Measurements from ENCODE around the gene RTN3.
"Not testable (repeated sequence)": the region's sequence is repeated elsewhere in the genome, so short reads cannot be mapped to it uniquely, and the experiment has no call there.

Gene RTN3

GRCh38 chr11:63765688-63766241 is 84.5 kb downstream of the RTN3 start:
- H3K9me3 Mint-ChIP-seq, result no peaks in the 10 kb centered on the region
- no peaks in the 10 kb centered on the region for H3K36me3 Mint-ChIP-seq
- H3K4me3 Mint-ChIP-seq, result no peak overlapping the region
- DNase-seq (ENCODE audit: low spot score in 2 of 2) (no peak), ATAC-seq (ENCODE audit: low read depth) (no peak)
- no peaks in the 10 kb centered on the region for H3K27me3 Mint-ChIP-seq
- H3K4me1 Mint-ChIP-seq, result peaks cover 4% of the 10 kb centered on the region
- H3K27ac Mint-ChIP-seq, result no peak overlapping the region

GRCh38 chr11:63766531-63767235 is 85.4 kb downstream of the RTN3 start:
- DNase-seq (ENCODE audit: low spot score in 2 of 2), result no peak
- Mint-ChIP-seq H3K27me3 (peaks cover 2% of the 10 kb centered on the region), H3K36me3 (no peaks in the 10 kb centered on the region), H3K9me3 (no peaks in the 10 kb centered on the region), H3K4me3 (peak overlapping the region; percentile 92), H3K4me1 (peaks cover 4% of the 10 kb centered on the region), H3K27ac (no peak overlapping the region)
- ATAC-seq (ENCODE audit: low read depth), result no peak

- peaks cover 4% of the 10 kb centered on the region for H3K4me1 Mint-ChIP-seq
- ATAC-seq (ENCODE audit: low read depth), result no peak
- no peaks in the 10 kb centered on the region for H3K36me3 Mint-ChIP-seq
- no peaks in the 10 kb centered on the region for H3K9me3 Mint-ChIP-seq
- H3K4me3 Mint-ChIP-seq, result peak overlapping the region; percentile 92
- H3K27me3 Mint-ChIP-seq, result peaks cover 2% of the 10 kb centered on the region
- DNase-seq (ENCODE audit: low spot score in 2 of 2), result no peak
- peak overlapping the region; percentile 72 for H3K27ac Mint-ChIP-seq
Observed at GRCh38 chr11:63767267-63767564, 85.9 kb downstream of the RTN3 start.

GRCh38 chr11:63767565-63768236 is 86.4 kb downstream of the RTN3 start:
- Mint-ChIP-seq H3K9me3 (no peaks in the 10 kb centered on the region), H3K36me3 (no peaks in the 10 kb centered on the region), H3K4me1 (peaks cover 4% of the 10 kb centered on the region), H3K27ac (peak overlapping the region; percentile 72), H3K4me3 (peak overlapping the region; percentile 92), H3K27me3 (peaks cover 2% of the 10 kb centered on the region)
- ATAC-seq (ENCODE audit: low read depth) (peak; percentile 1), DNase-seq (ENCODE audit: low spot score in 2 of 2) (peak; percentile 11 to 37)

GRCh38 chr11:63768237-63769041 is 87.1 kb downstream of the RTN3 start, which contains the start of gene ZFTA:
ZFTA (minus strand) TSS chr11:63768775; CDS start chr11:63768622, 153 bp downstream.
- peak; percentile 71 for ATAC-seq (ENCODE audit: low read depth)
- H3K9me3 Mint-ChIP-seq, result no peaks in the 10 kb centered on the region
- H3K27me3 Mint-ChIP-seq, result peaks cover 2% of the 10 kb centered on the region
- peaks cover 4% of the 10 kb centered on the region for H3K4me1 Mint-ChIP-seq
- peak; percentile 73 to 89 for DNase-seq (ENCODE audit: low spot score in 2 of 2)
- H3K27ac Mint-ChIP-seq, result peak within 1 kb of the TSS; percentile 72
- H3K36me3 Mint-ChIP-seq, result no peaks in the 10 kb centered on the region
- peak within 1 kb of the TSS; percentile 92 for H3K4me3 Mint-ChIP-seq

- DNase-seq (ENCODE audit: low spot score in 2 of 2) (peak; percentile 33 to 61), ATAC-seq (ENCODE audit: low read depth) (peak; percentile 57)
- Mint-ChIP-seq H3K27me3 (peaks cover 2% of the 10 kb centered on the region), H3K27ac (no peak overlapping the region), H3K4me3 (peak overlapping the region; percentile 50), H3K9me3 (no peaks in the 10 kb centered on the region), H3K4me1 (peaks cover 4% of the 10 kb centered on the region), H3K36me3 (no peaks in the 10 kb centered on the region)
Observed at GRCh38 chr11:63769042-63769713, 87.9 kb downstream of the RTN3 start.

GRCh38 chr11:63769714-63770455 is 88.6 kb downstream of the RTN3 start:
- Mint-ChIP-seq H3K27me3 (peaks cover 2% of the 10 kb centered on the region), H3K27ac (no peak overlapping the region)

GRCh38 chr11:63770763-63771162 is 89.5 kb downstream of the RTN3 start:
- H3K9me3 Mint-ChIP-seq, result no peaks in the 10 kb centered on the region
- H3K27ac Mint-ChIP-seq, result no peak overlapping the region
- ATAC-seq (ENCODE audit: low read depth), result no peak
- H3K36me3 Mint-ChIP-seq, result no peaks in the 10 kb centered on the region
- peaks cover 2% of the 10 kb centered on the region for H3K27me3 Mint-ChIP-seq
- DNase-seq (ENCODE audit: low spot score in 2 of 2), result no peak
- no peak overlapping the region for H3K4me3 Mint-ChIP-seq
- H3K4me1 Mint-ChIP-seq, result peaks cover 4% of the 10 kb centered on the region

More at GRCh38 chr11:63769714-63770455, 88.6 kb downstream of the RTN3 start:
- ATAC-seq (ENCODE audit: low read depth) (no peak), DNase-seq (ENCODE audit: low spot score in 2 of 2) (no peak)
- H3K9me3 Mint-ChIP-seq, result no peaks in the 10 kb centered on the region
- H3K36me3 Mint-ChIP-seq, result no peaks in the 10 kb centered on the region
- H3K4me1 Mint-ChIP-seq, result peaks cover 4% of the 10 kb centered on the region
- H3K4me3 Mint-ChIP-seq, result peak overlapping the region; percentile 75

- H3K4me1 Mint-ChIP-seq; DNase-seq (ENCODE audit: low spot score in 2 of 2); H3K4me3 Mint-ChIP-seq; H3K9me3 Mint-ChIP-seq; H3K27ac Mint-ChIP-seq; H3K36me3 Mint-ChIP-seq; H3K27me3 Mint-ChIP-seq; ATAC-seq (ENCODE audit: low read depth): not testable (repeated sequence)
Observed at GRCh38 chr11:63771741-63772318, 90.5 kb downstream of the RTN3 start.

- no peak for ATAC-seq (ENCODE audit: low read depth)
- H3K27me3 Mint-ChIP-seq, result peaks cover 2% of the 10 kb centered on the region
Observed at GRCh38 chr11:63775191-63775590, 93.9 kb downstream of the RTN3 start.

GRCh38 chr11:63779039-63779438 is 97.7 kb downstream of the RTN3 start:
- DNase-seq (ENCODE audit: low spot score in 2 of 2) (no peak), ATAC-seq (ENCODE audit: low read depth) (no peak)
- H3K9me3 Mint-ChIP-seq, result no peaks in the 10 kb centered on the region
- no peaks in the 10 kb centered on the region for H3K36me3 Mint-ChIP-seq
- no peaks in the 10 kb centered on the region for H3K4me1 Mint-ChIP-seq
- no peak overlapping the region for H3K27ac Mint-ChIP-seq
- no peaks in the 10 kb centered on the region for H3K27me3 Mint-ChIP-seq
- no peak overlapping the region for H3K4me3 Mint-ChIP-seq

More at GRCh38 chr11:63775191-63775590, 93.9 kb downstream of the RTN3 start:
- Mint-ChIP-seq H3K27ac (no peak overlapping the region), H3K4me3 (no peak overlapping the region), H3K4me1 (no peaks in the 10 kb centered on the region), H3K36me3 (no peaks in the 10 kb centered on the region), H3K9me3 (no peaks in the 10 kb centered on the region)
- no peak for DNase-seq (ENCODE audit: low spot score in 2 of 2)

GRCh38 chr11:63782749-63783148 is 101.4 kb downstream of the RTN3 start:
- H3K27me3 Mint-ChIP-seq, result peaks cover 4% of the 10 kb centered on the region
- DNase-seq (ENCODE audit: low spot score in 2 of 2) (no peak), ATAC-seq (ENCODE audit: low read depth) (no peak)
- H3K4me1 Mint-ChIP-seq, result peaks cover 9% of the 10 kb centered on the region
- no peak overlapping the region for H3K4me3 Mint-ChIP-seq
- no peak overlapping the region for H3K27ac Mint-ChIP-seq
- H3K9me3 Mint-ChIP-seq, result no peaks in the 10 kb centered on the region
- H3K36me3 Mint-ChIP-seq, result no peaks in the 10 kb centered on the region

All from memory B cell (primary cell).